Heart right ventricle (tissue), 16 donors: Measurements from ENCODE around the gene AUTS2. TPM values are rescaled to one million over a fixed set of nuclear protein-coding genes. Genes with fewer than 3 reads are reported as not detected.
"Not testable (repeated sequence)": the region's sequence is repeated elsewhere in the genome, so short reads cannot be mapped to it uniquely, and the experiment has no call there.

Experiments used
- ATAC-seq, 8 donors: fragments of 200-7000 bp; cut with Tn5 transposase; one replicate each; pipeline ENCODE4 v1.9.1; 2020; ENCODE audit warnings: mild to moderate bottlenecking in 8 of 8, moderate library complexity in 8 of 8, moderate number of reproducible peaks in 1 of 8
- DNase-seq, 2 donors: peaks; one replicate each; pipeline ENCODE4 v3.0.0-alpha.2; 2020
- H3K27ac ChIP-seq, 10 donors: fragments of 200-600 bp; sonication (generic) in 2 of 10; one replicate each; pipeline versions ENCODE4 v1.5.0 to v1.8.0; 2020 to 2022; ENCODE audit warnings: mild to moderate bottlenecking in 3 of 10
- H3K27me3 ChIP-seq, 7 donors: fragments of 200-600 bp; one replicate each; pipeline ENCODE4 v1.8.0; 2021 to 2022; ENCODE audit warnings: mild to moderate bottlenecking in 2 of 7
- H3K36me3 ChIP-seq, 9 donors: fragments of 200-600 bp; sonication (generic) in 1 of 9; one replicate each; pipeline versions ENCODE4 v1.5.0 to v1.8.0; 2020 to 2022; ENCODE audit warnings: mild to moderate bottlenecking in 2 of 9
- H3K4me1 ChIP-seq, 9 donors: fragments of 200-600 bp; sonication (generic) in 1 of 9; one replicate each; pipeline versions ENCODE4 v1.5.0 to v1.8.0; 2020 to 2022; ENCODE audit warnings: mild to moderate bottlenecking in 4 of 9
- H3K4me3 ChIP-seq, 10 donors: fragments of 200-600 bp; sonication (generic) in 2 of 10; one replicate each; pipeline versions ENCODE4 v1.5.0 to v1.8.0; 2020 to 2022; ENCODE audit warnings: mild to moderate bottlenecking in 7 of 10, moderate library complexity in 2 of 10
- H3K9me3 ChIP-seq, 11 donors: fragments of 200-600 bp in 10 of 11; sonication (generic) in 2 of 11; one replicate each; pipeline versions ENCODE4 v1.5.0 to v1.8.0; 2013 to 2022; ENCODE audit warnings: mild to moderate bottlenecking in 2 of 11, control low read depth in 1 of 11, moderate library complexity in 1 of 11
- CTCF ChIP-seq, 9 donors: fragments of 200-600 bp; sonication (generic) in 2 of 9; IDR thresholded peaks; one replicate each; pipeline versions ENCODE4 v1.5.0 to v1.8.0; 2021 to 2022; ENCODE audit warnings: antibody characterized with exemption in 9 of 9, mild to moderate bottlenecking in 5 of 9, moderate library complexity in 1 of 9
- WGBS, 2 donors: extraction: QIAGEN DNeasy Blood & Tissue Kit; methylation state at CpG; one replicate each; pipeline ENCODE4 v1.1.7; 2013; ENCODE audit warnings: inconsistent platforms in 1 of 2; 5-methylcytosine and 5-hydroxymethylcytosine counted together
- intact Hi-C, 10 donors: fragments of 100-400 bp; cut with DNase I; formaldehyde crosslinking; loops; one replicate each; pipeline versions ENCODE4 v1.11.1 to v1.14.2; 2022
- polyA plus RNA-seq, 2 donors: library from polyadenylated mRNA; stranded (reverse); fragments of 200-250 nt; gene quantifications; one replicate each; pipeline ENCODE4 v1.2.3, GENCODE V29; 2013
- total RNA-seq, 10 donors: library from RNA; stranded (reverse); fragmentation: NEBNext Ultra II Directional in 3 of 10; extraction: Animal tissue kit (Norgen Biotek cat#: 25700) in 3 of 10; gene quantifications; one replicate each; pipeline versions ENCODE4 v1.2.1 to v1.2.4, GENCODE V29; 2021 to 2023
- donor health status: Arrhythmogenic right ventricular cardiomyopathy.
- donor health status: ischemic (EF 13 %, LVEDD 7.1; RV severe dilation, severe dysfunction).
- donor health status: healthy with polysubstance abuse.
- donor health status: DM: no; HTN: yes; CAD: no.
- donor health status: DM: no; HTN: no; CAD: no.
- donor health status: ischemic (EF 25% LVEDD 6.9; RV normal size, moderate dysfunction).
- donor health status: ischemic (EF 25% LVEDD 5.7; RV mildly dilated, moderate dysfunction).
- donor health status: healthy.
- donor health status: DM: yes; HTN: yes; CAD: no.
- donor health status: Ischemic cardiomyopathy.
- donor health status: ischemic (EF 35%, LVEDD 5.7; RV mildly dilated, moderate dysfunction).
- donor health status: nonischemic (EF 11% LVEDD 7.7; RV severe dilation, severe dysfunction).
- donor health status: DM: yes; HTN: yes; CAD: no.
- donor health status: PGD.
- donor health status: ischemic (EF 29% LVEDD 5.4; RV normal size, mild dysfunction).
- donor health status: nonischemic (EF 23%, LVEDD 6.1; RV moderate dilation, normal function).

AUTS2 gene
- total and polyA plus RNA-seq, 12 donors = 1.6 to 11.2 (median 7.3) TPM

GRCh38 chr7:70270149-70270548 is 671.9 kb downstream of the AUTS2 start:
- intact Hi-C loops = no loop called here
- no peak for TF ChIP-seq CTCF (IDR thresholded peaks at IDR 0.05)
- 98 to 100% methylated on average over 1 of the region's 1 CpG for WGBS, 2 donors
- no peaks in the 10 kb centered on the region for H3K36me3 ChIP-seq
- no peak overlapping the region for H3K4me3 ChIP-seq
- H3K27ac ChIP-seq = no peak overlapping the region
- H3K4me1 ChIP-seq = no peaks in the 10 kb centered on the region
- no peaks in the 10 kb centered on the region for H3K9me3 ChIP-seq
- no peaks in the 10 kb centered on the region for H3K27me3 ChIP-seq
- DNase-seq (no peak), ATAC-seq (no peak)

GRCh38 chr7:70271617-70272081 is 673.4 kb downstream of the AUTS2 start:
- Histone ChIP-seq H3K4me1 (no peaks in the 10 kb centered on the region), H3K27ac (no peak overlapping the region), H3K36me3 (no peaks in the 10 kb centered on the region), H3K9me3 (no peaks in the 10 kb centered on the region), H3K27me3 (no peaks in the 10 kb centered on the region), H3K4me3 (no peak overlapping the region)
- DNase-seq = no peak
- ATAC-seq = no peak
- intact Hi-C loops = no loop called here
- WGBS, 2 donors = 89 to 94% methylated on average over 8 of the region's 8 CpGs
- TF ChIP-seq CTCF (IDR thresholded peaks at IDR 0.05) = no peak

- intact Hi-C loops, ATAC-seq, H3K36me3 ChIP-seq, H3K27ac ChIP-seq, DNase-seq, H3K4me1 ChIP-seq, H3K4me3 ChIP-seq, H3K27me3 ChIP-seq, H3K9me3 ChIP-seq: not testable (repeated sequence)
- 92% methylated on average over 3 of the region's 3 CpGs for WGBS, 2 donors
These were observed 677.3 kb downstream of the AUTS2 start for GRCh38 chr7:70275570-70275969.

GRCh38 chr7:70285187-70285586 is 686.9 kb downstream of the AUTS2 start:
- H3K9me3 ChIP-seq = no peaks in the 10 kb centered on the region
- 92 to 98% methylated on average over 1 of the region's 1 CpG for WGBS, 2 donors
- TF ChIP-seq CTCF (IDR thresholded peaks at IDR 0.05) = no peak
- DNase-seq (no peak), ATAC-seq (no peak)
- intact Hi-C loops = no loop called here
- no peaks in the 10 kb centered on the region for H3K4me1 ChIP-seq
- H3K27ac ChIP-seq = no peak overlapping the region
- no peaks in the 10 kb centered on the region for H3K27me3 ChIP-seq
- H3K36me3 ChIP-seq = no peaks in the 10 kb centered on the region
- no peak overlapping the region for H3K4me3 ChIP-seq

GRCh38 chr7:70285854-70286253 is 687.6 kb downstream of the AUTS2 start:
- Histone ChIP-seq H3K27me3 (no peaks in the 10 kb centered on the region), H3K4me3 (no peak overlapping the region), H3K27ac (no peak overlapping the region), H3K36me3 (no peaks in the 10 kb centered on the region), H3K4me1 (no peaks in the 10 kb centered on the region), H3K9me3 (no peaks in the 10 kb centered on the region)
- TF ChIP-seq CTCF (IDR thresholded peaks at IDR 0.05) = no peak
- no peak for DNase-seq
- ATAC-seq = no peak
- intact Hi-C loops = no loop called here
- 98 to 99% methylated on average over 3 of the region's 3 CpGs for whole genome bisulfite sequencing, 2 donors
